Transverse colon (tissue), 4 donors: Measurements from ENCODE around the gene MTNR1A.

Experiments
- POLR2A ChIP-seq: fragments of 450-650 bp; IDR thresholded peaks from one replicate; pipeline ENCODE4 v1.6.1; 2016; ENCODE audit warnings: antibody characterized with exemption, mild to moderate bottlenecking, moderate library complexity
- POLR2AphosphoS5 ChIP-seq, 3 donors: sonication (generic); formaldehyde crosslinking; IDR thresholded peaks; one replicate each; pipeline ENCODE4 v1.6.1; 2016; ENCODE audit warnings: antibody characterized with exemption in 3 of 3
- TF ChIP-seq, protein P1 (sequence below), 5 experiments: fragments of 200-600 bp in 3 of 5; fragments of 450-650 bp in 2 of 5; sonication (generic) in 3 of 5; IDR thresholded peaks; 1 replicate in 2 of 5; 2 replicates in 3 of 5; pipeline ENCODE4 v1.5.1; 2016 to 2017; ENCODE audit warnings: antibody characterized with exemption in 5 of 5, inconsistent platforms in 3 of 5, mild to moderate bottlenecking in 2 of 5, moderate library complexity in 1 of 5

DNA sequence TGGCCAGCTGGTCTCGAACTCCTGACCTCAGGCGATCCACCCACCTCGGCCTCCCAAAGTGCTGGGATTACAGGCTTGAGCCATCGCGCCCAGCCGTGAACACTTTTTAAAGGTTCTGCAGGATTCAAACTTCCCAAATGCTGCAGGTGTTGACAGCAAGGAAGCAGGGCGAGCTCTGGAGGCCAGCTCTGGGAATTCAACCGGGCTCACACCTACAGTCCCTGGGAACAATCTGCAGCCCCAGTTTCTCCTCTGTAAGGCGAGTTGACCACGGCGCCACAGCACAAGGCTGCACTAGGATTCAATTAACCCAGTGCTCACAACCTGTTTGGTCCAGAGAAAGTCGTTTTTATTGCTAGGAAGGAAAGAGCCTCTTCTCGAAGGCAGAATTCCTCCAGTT lies 1.6 kb downstream of the MTNR1A start:
- TF ChIP-seq POLR2AphosphoS5 (IDR thresholded peaks at IDR 0.05) (no peak), POLR2A (no peak)
- TF ChIP-seq, protein P1, sequence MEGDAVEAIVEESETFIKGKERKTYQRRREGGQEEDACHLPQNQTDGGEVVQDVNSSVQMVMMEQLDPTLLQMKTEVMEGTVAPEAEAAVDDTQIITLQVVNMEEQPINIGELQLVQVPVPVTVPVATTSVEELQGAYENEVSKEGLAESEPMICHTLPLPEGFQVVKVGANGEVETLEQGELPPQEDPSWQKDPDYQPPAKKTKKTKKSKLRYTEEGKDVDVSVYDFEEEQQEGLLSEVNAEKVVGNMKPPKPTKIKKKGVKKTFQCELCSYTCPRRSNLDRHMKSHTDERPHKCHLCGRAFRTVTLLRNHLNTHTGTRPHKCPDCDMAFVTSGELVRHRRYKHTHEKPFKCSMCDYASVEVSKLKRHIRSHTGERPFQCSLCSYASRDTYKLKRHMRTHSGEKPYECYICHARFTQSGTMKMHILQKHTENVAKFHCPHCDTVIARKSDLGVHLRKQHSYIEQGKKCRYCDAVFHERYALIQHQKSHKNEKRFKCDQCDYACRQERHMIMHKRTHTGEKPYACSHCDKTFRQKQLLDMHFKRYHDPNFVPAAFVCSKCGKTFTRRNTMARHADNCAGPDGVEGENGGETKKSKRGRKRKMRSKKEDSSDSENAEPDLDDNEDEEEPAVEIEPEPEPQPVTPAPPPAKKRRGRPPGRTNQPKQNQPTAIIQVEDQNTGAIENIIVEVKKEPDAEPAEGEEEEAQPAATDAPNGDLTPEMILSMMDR (IDR thresholded peaks at IDR 0.05) = peak in 1 of 5 experiments; percentile 29
